ENCODE data around the gene VKORC1L1.
"Not testable (repeated sequence)": the region's sequence is repeated elsewhere in the genome, so short reads cannot be mapped to it uniquely, and the experiment has no call there.

The VKORC1L1 gene

GRCh38 chr7:65872776-65873581 lies at the start of gene VKORC1L1:
VKORC1L1 (plus strand) TSS chr7:65873074; CDS start chr7:65873372, 298 bp downstream.
- DNase-seq (ENCODE audit: low spot score) = peak; percentile 97

- DNase-seq (ENCODE audit: low spot score) = no peak
These were observed 45.5 kb upstream of the VKORC1L1 start for GRCh38 chr7:65827366-65827765.

GRCh38 chr7:65832281-65832680 lies 40.6 kb upstream of the VKORC1L1 start:
- peak; percentile 34 for DNase-seq (ENCODE audit: low spot score)

- DNase-seq (ENCODE audit: low spot score) = not testable (repeated sequence)
These were observed 36.2 kb upstream of the VKORC1L1 start for GRCh38 chr7:65836684-65837083.

GRCh38 chr7:65837541-65837956 lies 35.3 kb upstream of the VKORC1L1 start:
- not testable (repeated sequence) for DNase-seq (ENCODE audit: low spot score)

GRCh38 chr7:65839846-65840245 lies 33.0 kb upstream of the VKORC1L1 start:
- no peak for DNase-seq (ENCODE audit: low spot score)

GRCh38 chr7:65840446-65840845 lies 32.4 kb upstream of the VKORC1L1 start:
- DNase-seq (ENCODE audit: low spot score) = no peak

- not testable (repeated sequence) for DNase-seq (ENCODE audit: low spot score)
These were observed 29.3 kb upstream of the VKORC1L1 start for GRCh38 chr7:65843616-65844015.

- DNase-seq (ENCODE audit: low spot score) = no peak
These were observed 26.8 kb upstream of the VKORC1L1 start for GRCh38 chr7:65846008-65846570.

GRCh38 chr7:65853426-65853825 lies 19.4 kb upstream of the VKORC1L1 start:
- DNase-seq (ENCODE audit: low spot score) = not testable (repeated sequence)

GRCh38 chr7:65853892-65854291 lies 19.0 kb upstream of the VKORC1L1 start:
- DNase-seq (ENCODE audit: low spot score) = not testable (repeated sequence)

GRCh38 chr7:65857321-65857894 lies 15.5 kb upstream of the VKORC1L1 start:
- not testable (repeated sequence) for DNase-seq (ENCODE audit: low spot score)

- DNase-seq (ENCODE audit: low spot score) = not testable (repeated sequence)
These were observed 14.2 kb upstream of the VKORC1L1 start for GRCh38 chr7:65858660-65859059.

- not testable (repeated sequence) for DNase-seq (ENCODE audit: low spot score)
These were observed 6.6 kb upstream of the VKORC1L1 start for GRCh38 chr7:65866244-65866643.

GRCh38 chr7:65867681-65868080 lies 5.2 kb upstream of the VKORC1L1 start:
- DNase-seq (ENCODE audit: low spot score) = not testable (repeated sequence)

GRCh38 chr7:65869312-65869711 lies 3.6 kb upstream of the VKORC1L1 start:
- DNase-seq (ENCODE audit: low spot score) = not testable (repeated sequence)

GRCh38 chr7:65871451-65871850 lies 1.4 kb upstream of the VKORC1L1 start:
- DNase-seq (ENCODE audit: low spot score) = peak; percentile 36

GRCh38 chr7:65873582-65874193 lies 814 bp downstream of the VKORC1L1 start:
- peak; percentile 44 for DNase-seq (ENCODE audit: low spot score)

GRCh38 chr7:65875715-65876114 lies 2.8 kb downstream of the VKORC1L1 start:
- DNase-seq (ENCODE audit: low spot score) = not testable (repeated sequence)

GRCh38 chr7:65879292-65880153 lies 6.6 kb downstream of the VKORC1L1 start:
- DNase-seq (ENCODE audit: low spot score) = not testable (repeated sequence)

- not testable (repeated sequence) for DNase-seq (ENCODE audit: low spot score)
These were observed 7.4 kb downstream of the VKORC1L1 start for GRCh38 chr7:65880242-65880641.

- DNase-seq (ENCODE audit: low spot score) = not testable (repeated sequence)
These were observed 12.1 kb downstream of the VKORC1L1 start for GRCh38 chr7:65884983-65885382.

Measured in NAMALWA (cell line).